Glutamatergic neuron (in vitro differentiated cells): ENCODE data around the gene YIPF4. TPM values are rescaled to one million over a fixed set of nuclear protein-coding genes. Genes with fewer than 3 reads are reported as not detected.
"Not testable (repeated sequence)": the region's sequence is repeated elsewhere in the genome, so short reads cannot be mapped to it uniquely, and the experiment has no call there.

Source experiments
- DNase-seq: peaks from one replicate; pipeline ENCODE4 v3.0.0; 2022
- H3K27ac Mint-ChIP-seq: one replicate; pipeline ENCODE4 v1.8.0; 2020; ENCODE audit warnings: mild to moderate bottlenecking, mixed read lengths, inconsistent platforms; ENCODE audit not compliant: unreplicated experiment
- H3K27me3 Mint-ChIP-seq: one replicate; pipeline ENCODE4 v1.8.0; 2020; ENCODE audit warnings: mild to moderate bottlenecking, moderate library complexity, mixed read lengths, inconsistent platforms; ENCODE audit not compliant: unreplicated experiment
- H3K36me3 Mint-ChIP-seq: one replicate; pipeline ENCODE4 v1.8.0; 2020; ENCODE audit warnings: mild to moderate bottlenecking, mixed read lengths, inconsistent platforms; ENCODE audit not compliant: unreplicated experiment
- H3K4me1 Mint-ChIP-seq: one replicate; pipeline ENCODE4 v1.8.0; 2020; ENCODE audit warnings: mild to moderate bottlenecking, low read depth, mixed read lengths, inconsistent platforms; ENCODE audit not compliant: unreplicated experiment
- H3K4me3 Mint-ChIP-seq: one replicate; pipeline ENCODE4 v1.8.0; 2020; ENCODE audit warnings: mild to moderate bottlenecking, mixed read lengths, inconsistent platforms; ENCODE audit not compliant: unreplicated experiment
- H3K9me3 Mint-ChIP-seq: one replicate; pipeline ENCODE4 v1.8.0; 2020; ENCODE audit warnings: mild to moderate bottlenecking, moderate library complexity, mixed read lengths, inconsistent platforms; ENCODE audit not compliant: unreplicated experiment
- total RNA-seq: library from RNA; stranded (reverse); fragmentation: NEBNext Ultra II Directional; extraction: Animal tissue kit (Norgen Biotek cat#: 25700); gene quantifications from one replicate; pipeline ENCODE4 v1.2.1, GENCODE V29; 2021; ENCODE audit not compliant: unreplicated experiment
- TF ChIP-seq, protein P1 (sequence below): fragments of 200-600 bp; sonication (generic); IDR thresholded peaks from one replicate; pipeline ENCODE4 v1.5.0; 2021; ENCODE audit not compliant: partially characterized antibody, unreplicated experiment

Gene YIPF4
- total RNA-seq, 1 donor from 2014 or later, result 50.2 TPM

- H3K36me3 Mint-ChIP-seq, result no peaks in the 10 kb centered on the region
- H3K4me3 Mint-ChIP-seq, result no peak within 1 kb of the TSS
- DNase-seq, result no peak
- no peaks in the 10 kb centered on the region for H3K4me1 Mint-ChIP-seq
- H3K27me3 Mint-ChIP-seq, result no peaks in the 10 kb centered on the region
- H3K9me3 Mint-ChIP-seq, result no peaks in the 10 kb centered on the region
- no peak within 1 kb of the TSS for H3K27ac Mint-ChIP-seq
- TF ChIP-seq, protein P1, sequence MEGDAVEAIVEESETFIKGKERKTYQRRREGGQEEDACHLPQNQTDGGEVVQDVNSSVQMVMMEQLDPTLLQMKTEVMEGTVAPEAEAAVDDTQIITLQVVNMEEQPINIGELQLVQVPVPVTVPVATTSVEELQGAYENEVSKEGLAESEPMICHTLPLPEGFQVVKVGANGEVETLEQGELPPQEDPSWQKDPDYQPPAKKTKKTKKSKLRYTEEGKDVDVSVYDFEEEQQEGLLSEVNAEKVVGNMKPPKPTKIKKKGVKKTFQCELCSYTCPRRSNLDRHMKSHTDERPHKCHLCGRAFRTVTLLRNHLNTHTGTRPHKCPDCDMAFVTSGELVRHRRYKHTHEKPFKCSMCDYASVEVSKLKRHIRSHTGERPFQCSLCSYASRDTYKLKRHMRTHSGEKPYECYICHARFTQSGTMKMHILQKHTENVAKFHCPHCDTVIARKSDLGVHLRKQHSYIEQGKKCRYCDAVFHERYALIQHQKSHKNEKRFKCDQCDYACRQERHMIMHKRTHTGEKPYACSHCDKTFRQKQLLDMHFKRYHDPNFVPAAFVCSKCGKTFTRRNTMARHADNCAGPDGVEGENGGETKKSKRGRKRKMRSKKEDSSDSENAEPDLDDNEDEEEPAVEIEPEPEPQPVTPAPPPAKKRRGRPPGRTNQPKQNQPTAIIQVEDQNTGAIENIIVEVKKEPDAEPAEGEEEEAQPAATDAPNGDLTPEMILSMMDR, result no peak
Observed at GRCh38 chr2:32264422-32265105, 13.1 kb upstream of the YIPF4 start, which contains the start of gene NLRC4. Gene NLRC4 (minus strand): TSS chr2:32264886. CDS start chr2:32256775, 8,111 bp downstream.

DNA sequence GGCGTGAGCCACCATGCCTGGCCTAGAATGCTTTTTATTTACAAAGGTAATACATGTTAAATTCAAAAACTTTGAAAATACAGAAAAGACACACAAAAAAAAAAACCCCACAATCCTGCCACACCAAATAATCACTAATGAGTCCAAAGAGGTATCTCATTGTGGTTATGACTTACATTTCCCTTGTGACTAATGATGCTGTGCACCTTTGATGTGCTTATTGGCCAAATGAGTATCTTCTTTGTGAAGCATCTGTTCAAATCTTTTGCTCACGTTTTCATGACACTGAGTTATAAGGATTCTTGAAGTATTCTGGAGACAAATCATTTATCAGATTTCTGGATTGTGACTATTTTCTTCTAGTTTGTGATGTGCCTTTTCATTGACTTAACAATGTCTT is 6.6 kb upstream of the YIPF4 start:
- TF ChIP-seq, protein P1, result no peak
- Mint-ChIP-seq H3K4me1 (no peaks in the 10 kb centered on the region), H3K4me3 (no peak overlapping the region), H3K27ac (no peak overlapping the region), H3K9me3 (no peaks in the 10 kb centered on the region), H3K36me3 (no peaks in the 10 kb centered on the region), H3K27me3 (no peaks in the 10 kb centered on the region)
- no peak for DNase-seq

- no peak overlapping the region for H3K4me3 Mint-ChIP-seq
- H3K27me3 Mint-ChIP-seq, result no peaks in the 10 kb centered on the region
- DNase-seq, result no peak
- H3K27ac Mint-ChIP-seq, result no peak overlapping the region
- no peaks in the 10 kb centered on the region for H3K9me3 Mint-ChIP-seq
- TF ChIP-seq, protein P1, result no peak
- H3K36me3 Mint-ChIP-seq, result no peaks in the 10 kb centered on the region
- H3K4me1 Mint-ChIP-seq, result no peaks in the 10 kb centered on the region
Observed at GRCh38 chr2:32272279-32272678, 5.4 kb upstream of the YIPF4 start.

- DNase-seq, result no peak
- no peak overlapping the region for H3K4me3 Mint-ChIP-seq
- TF ChIP-seq, protein P1, result no peak
- peaks cover 2% of the 10 kb centered on the region for H3K4me1 Mint-ChIP-seq
- no peak overlapping the region for H3K27ac Mint-ChIP-seq
- H3K9me3 Mint-ChIP-seq, result peaks cover 3% of the 10 kb centered on the region
- H3K27me3 Mint-ChIP-seq, result no peaks in the 10 kb centered on the region
- no peaks in the 10 kb centered on the region for H3K36me3 Mint-ChIP-seq
Observed at GRCh38 chr2:32274289-32274688, 3.4 kb upstream of the YIPF4 start.

DNA sequence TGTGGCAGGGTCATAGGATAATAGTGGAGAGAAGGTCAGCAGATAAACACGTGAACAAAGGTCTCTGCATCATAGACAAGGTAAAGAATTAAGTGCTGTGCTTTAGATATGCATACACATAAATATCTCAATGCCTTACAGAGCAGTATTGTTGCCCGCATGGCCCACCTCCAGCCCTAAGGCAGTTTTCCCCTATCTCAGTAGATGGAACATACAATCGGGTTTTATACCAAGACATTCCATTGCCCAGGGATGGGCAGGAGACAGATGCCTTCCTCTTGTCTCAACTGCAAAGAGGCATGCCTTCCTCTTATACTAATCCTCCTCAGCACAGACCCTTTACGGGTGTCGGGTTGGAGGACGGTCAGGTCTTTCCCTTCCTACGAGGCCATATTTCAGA is 1.9 kb upstream of the YIPF4 start:
- DNase-seq, H3K36me3 Mint-ChIP-seq, H3K4me1 Mint-ChIP-seq, H3K4me3 Mint-ChIP-seq, H3K27ac Mint-ChIP-seq, H3K27me3 Mint-ChIP-seq, H3K9me3 Mint-ChIP-seq: not testable (repeated sequence)
